ENCODE data around the gene SV2B.

SV2B gene

GRCh38 chr15:91235376-91235775 lies 135.3 kb downstream of the SV2B start:
- no peak for DNase-seq (ENCODE audit: low read depth)

- no peak for DNase-seq (ENCODE audit: low read depth)
Measured at GRCh38 chr15:91237445-91237844, 137.4 kb downstream of the SV2B start.

GRCh38 chr15:91238644-91239425 lies 138.8 kb downstream of the SV2B start:
- DNase-seq (ENCODE audit: low read depth) = no peak

- no peak for DNase-seq (ENCODE audit: low read depth)
Measured at GRCh38 chr15:91243826-91244225, 143.8 kb downstream of the SV2B start.

GRCh38 chr15:91244919-91245318 lies 144.9 kb downstream of the SV2B start:
- no peak for DNase-seq (ENCODE audit: low read depth)

- no peak for DNase-seq (ENCODE audit: low read depth)
Measured at GRCh38 chr15:91246998-91247397, 146.9 kb downstream of the SV2B start.

GRCh38 chr15:91249591-91249990 lies 149.5 kb downstream of the SV2B start:
- DNase-seq (ENCODE audit: low read depth) = no peak

- DNase-seq (ENCODE audit: low read depth) = no peak
Measured at GRCh38 chr15:91252322-91252721, 152.3 kb downstream of the SV2B start.

- DNase-seq (ENCODE audit: low read depth) = no peak
Measured at GRCh38 chr15:91252756-91253155, 152.7 kb downstream of the SV2B start.

GRCh38 chr15:91253605-91254004 lies 153.5 kb downstream of the SV2B start:
- DNase-seq (ENCODE audit: low read depth) = no peak

GRCh38 chr15:91254766-91255165 lies 154.7 kb downstream of the SV2B start:
- DNase-seq (ENCODE audit: low read depth) = no peak

- no peak for DNase-seq (ENCODE audit: low read depth)
Measured at GRCh38 chr15:91255670-91256192, 155.7 kb downstream of the SV2B start.

GRCh38 chr15:91257746-91258414 lies 157.8 kb downstream of the SV2B start:
- DNase-seq (ENCODE audit: low read depth) = no peak

GRCh38 chr15:91258415-91258759 lies 158.3 kb downstream of the SV2B start:
- no peak for DNase-seq (ENCODE audit: low read depth)

GRCh38 chr15:91259077-91259476 lies 159.0 kb downstream of the SV2B start:
- DNase-seq (ENCODE audit: low read depth) = no peak

- no peak for DNase-seq (ENCODE audit: low read depth)
Measured at GRCh38 chr15:91261345-91261744, 161.3 kb downstream of the SV2B start.

- DNase-seq (ENCODE audit: low read depth) = no peak
Measured at GRCh38 chr15:91263632-91264531, 163.8 kb downstream of the SV2B start.

- no peak for DNase-seq (ENCODE audit: low read depth)
Measured at GRCh38 chr15:91264651-91265351, 164.7 kb downstream of the SV2B start.

GRCh38 chr15:91265416-91265940 lies 165.4 kb downstream of the SV2B start:
- DNase-seq (ENCODE audit: low read depth) = no peak

- DNase-seq (ENCODE audit: low read depth) = no peak
Measured at GRCh38 chr15:91268510-91268909, 168.5 kb downstream of the SV2B start.

- DNase-seq (ENCODE audit: low read depth) = no peak
Measured at GRCh38 chr15:91270747-91271146, 170.7 kb downstream of the SV2B start.
